ENCODE data around the gene MLKL.
"Not testable (repeated sequence)": the region's sequence is repeated elsewhere in the genome, so short reads cannot be mapped to it uniquely, and the experiment has no call there.

MLKL gene

GRCh38 chr16:74724820-74725549 lies 24.3 kb upstream of the MLKL start:
- H3K4me3 ChIP-seq (ENCODE audit: low read length), result no peak overlapping the region
- no peak for TF ChIP-seq ZNF274 (IDR thresholded peaks at IDR 0.05; ENCODE audit: low read depth, low read length)

GRCh38 chr16:74723256-74723655 lies 22.6 kb upstream of the MLKL start:
- no peak overlapping the region for H3K4me3 ChIP-seq (ENCODE audit: low read length)
- TF ChIP-seq ZNF274 (IDR thresholded peaks at IDR 0.05; ENCODE audit: low read depth, low read length), result no peak

- H3K4me3 ChIP-seq (ENCODE audit: low read length), result not testable (repeated sequence)
Measured at GRCh38 chr16:74722156-74722555, 21.5 kb upstream of the MLKL start.

- no peak overlapping the region for H3K4me3 ChIP-seq (ENCODE audit: low read length)
- no peak for TF ChIP-seq ZNF274 (IDR thresholded peaks at IDR 0.05; ENCODE audit: low read depth, low read length)
Measured at GRCh38 chr16:74721716-74722115, 21.1 kb upstream of the MLKL start.

GRCh38 chr16:74720579-74720978 lies 19.9 kb upstream of the MLKL start:
- H3K4me3 ChIP-seq (ENCODE audit: low read length), result no peak overlapping the region
- no peak for TF ChIP-seq ZNF274 (IDR thresholded peaks at IDR 0.05; ENCODE audit: low read depth, low read length)

GRCh38 chr16:74718741-74719610 lies 18.3 kb upstream of the MLKL start:
- no peak overlapping the region for H3K4me3 ChIP-seq (ENCODE audit: low read length)
- TF ChIP-seq ZNF274 (IDR thresholded peaks at IDR 0.05; ENCODE audit: low read depth, low read length), result no peak

- no peak overlapping the region for H3K4me3 ChIP-seq (ENCODE audit: low read length)
- no peak for TF ChIP-seq ZNF274 (IDR thresholded peaks at IDR 0.05; ENCODE audit: low read depth, low read length)
Measured at GRCh38 chr16:74718140-74718539, 17.5 kb upstream of the MLKL start.

- H3K4me3 ChIP-seq (ENCODE audit: low read length), result no peak overlapping the region
- no peak for TF ChIP-seq ZNF274 (IDR thresholded peaks at IDR 0.05; ENCODE audit: low read depth, low read length)
Measured at GRCh38 chr16:74717367-74717766, 16.7 kb upstream of the MLKL start.

- no peak for TF ChIP-seq ZNF274 (IDR thresholded peaks at IDR 0.05; ENCODE audit: low read depth, low read length)
Measured at GRCh38 chr16:74716355-74716754, 15.7 kb upstream of the MLKL start.

GRCh38 chr16:74713876-74714275 lies 13.2 kb upstream of the MLKL start:
- H3K4me3 ChIP-seq (ENCODE audit: low read length), result no peak overlapping the region
- TF ChIP-seq ZNF274 (IDR thresholded peaks at IDR 0.05; ENCODE audit: low read depth, low read length), result no peak

More at GRCh38 chr16:74716355-74716754, 15.7 kb upstream of the MLKL start:
- no peak overlapping the region for H3K4me3 ChIP-seq (ENCODE audit: low read length)

- no peak overlapping the region for H3K4me3 ChIP-seq (ENCODE audit: low read length)
- TF ChIP-seq ZNF274 (IDR thresholded peaks at IDR 0.05; ENCODE audit: low read depth, low read length), result no peak
Measured at GRCh38 chr16:74713325-74713724, 12.7 kb upstream of the MLKL start.

GRCh38 chr16:74711938-74712337 lies 11.3 kb upstream of the MLKL start:
- H3K4me3 ChIP-seq (ENCODE audit: low read length), result no peak overlapping the region
- no peak for TF ChIP-seq ZNF274 (IDR thresholded peaks at IDR 0.05; ENCODE audit: low read depth, low read length)

GRCh38 chr16:74710401-74710800 lies 9.7 kb upstream of the MLKL start:
- no peak for TF ChIP-seq ZNF274 (IDR thresholded peaks at IDR 0.05; ENCODE audit: low read depth, low read length)
- H3K4me3 ChIP-seq (ENCODE audit: low read length), result no peak overlapping the region

GRCh38 chr16:74709441-74709877 lies 8.8 kb upstream of the MLKL start:
- H3K4me3 ChIP-seq (ENCODE audit: low read length), result no peak overlapping the region
- no peak for TF ChIP-seq ZNF274 (IDR thresholded peaks at IDR 0.05; ENCODE audit: low read depth, low read length)

- TF ChIP-seq ZNF274 (IDR thresholded peaks at IDR 0.05; ENCODE audit: low read depth, low read length), result no peak
- peak overlapping the region; percentile 71 for H3K4me3 ChIP-seq (ENCODE audit: low read length)
Measured at GRCh38 chr16:74700116-74700437, 585 bp downstream of the MLKL start.

Data from GM08714 (cell line).